ENCODE results near the gene ERCC6.

The ERCC6 gene

DNA sequence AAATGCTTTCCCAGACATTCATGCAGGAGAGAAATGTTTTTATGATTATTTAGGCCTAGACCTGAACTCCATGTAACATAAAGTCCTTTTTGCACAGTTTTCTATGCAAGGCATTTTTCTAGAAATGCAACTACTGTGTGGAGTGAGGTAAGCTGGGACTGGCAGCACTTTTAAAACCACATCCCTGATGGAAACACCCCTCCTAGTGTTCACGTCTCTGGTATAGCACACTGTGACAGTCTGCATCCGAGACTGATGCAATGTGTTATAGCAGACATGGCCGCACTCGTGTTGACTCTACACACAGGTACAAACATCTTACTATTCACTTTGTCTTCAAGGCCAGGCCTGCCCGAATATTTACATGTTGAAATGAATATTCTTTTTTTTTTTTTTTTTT is 19.3 kb upstream of the ERCC6 start:
- Histone ChIP-seq H3K4me3 (replicated peaks; ENCODE audit: insufficient read depth, low read length) (no peak overlapping the region), H3K27me3 (ENCODE audit: insufficient read depth, poor library complexity, severe bottlenecking) (no peaks in the 10 kb centered on the region), H3K27ac (replicated peaks) (no peak overlapping the region)
- TF ChIP-seq POLR2AphosphoS5 (IDR thresholded peaks at IDR 0.05; ENCODE audit: low read depth), result no peak
- TF ChIP-seq, protein P1, sequence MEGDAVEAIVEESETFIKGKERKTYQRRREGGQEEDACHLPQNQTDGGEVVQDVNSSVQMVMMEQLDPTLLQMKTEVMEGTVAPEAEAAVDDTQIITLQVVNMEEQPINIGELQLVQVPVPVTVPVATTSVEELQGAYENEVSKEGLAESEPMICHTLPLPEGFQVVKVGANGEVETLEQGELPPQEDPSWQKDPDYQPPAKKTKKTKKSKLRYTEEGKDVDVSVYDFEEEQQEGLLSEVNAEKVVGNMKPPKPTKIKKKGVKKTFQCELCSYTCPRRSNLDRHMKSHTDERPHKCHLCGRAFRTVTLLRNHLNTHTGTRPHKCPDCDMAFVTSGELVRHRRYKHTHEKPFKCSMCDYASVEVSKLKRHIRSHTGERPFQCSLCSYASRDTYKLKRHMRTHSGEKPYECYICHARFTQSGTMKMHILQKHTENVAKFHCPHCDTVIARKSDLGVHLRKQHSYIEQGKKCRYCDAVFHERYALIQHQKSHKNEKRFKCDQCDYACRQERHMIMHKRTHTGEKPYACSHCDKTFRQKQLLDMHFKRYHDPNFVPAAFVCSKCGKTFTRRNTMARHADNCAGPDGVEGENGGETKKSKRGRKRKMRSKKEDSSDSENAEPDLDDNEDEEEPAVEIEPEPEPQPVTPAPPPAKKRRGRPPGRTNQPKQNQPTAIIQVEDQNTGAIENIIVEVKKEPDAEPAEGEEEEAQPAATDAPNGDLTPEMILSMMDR (IDR thresholded peaks at IDR 0.05; ENCODE audit: insufficient read depth, low read length), result no peak
- TF ChIP-seq GABPA (IDR thresholded peaks at IDR 0.05; ENCODE audit: low read depth), result no peak
- TF ChIP-seq, protein P2, sequence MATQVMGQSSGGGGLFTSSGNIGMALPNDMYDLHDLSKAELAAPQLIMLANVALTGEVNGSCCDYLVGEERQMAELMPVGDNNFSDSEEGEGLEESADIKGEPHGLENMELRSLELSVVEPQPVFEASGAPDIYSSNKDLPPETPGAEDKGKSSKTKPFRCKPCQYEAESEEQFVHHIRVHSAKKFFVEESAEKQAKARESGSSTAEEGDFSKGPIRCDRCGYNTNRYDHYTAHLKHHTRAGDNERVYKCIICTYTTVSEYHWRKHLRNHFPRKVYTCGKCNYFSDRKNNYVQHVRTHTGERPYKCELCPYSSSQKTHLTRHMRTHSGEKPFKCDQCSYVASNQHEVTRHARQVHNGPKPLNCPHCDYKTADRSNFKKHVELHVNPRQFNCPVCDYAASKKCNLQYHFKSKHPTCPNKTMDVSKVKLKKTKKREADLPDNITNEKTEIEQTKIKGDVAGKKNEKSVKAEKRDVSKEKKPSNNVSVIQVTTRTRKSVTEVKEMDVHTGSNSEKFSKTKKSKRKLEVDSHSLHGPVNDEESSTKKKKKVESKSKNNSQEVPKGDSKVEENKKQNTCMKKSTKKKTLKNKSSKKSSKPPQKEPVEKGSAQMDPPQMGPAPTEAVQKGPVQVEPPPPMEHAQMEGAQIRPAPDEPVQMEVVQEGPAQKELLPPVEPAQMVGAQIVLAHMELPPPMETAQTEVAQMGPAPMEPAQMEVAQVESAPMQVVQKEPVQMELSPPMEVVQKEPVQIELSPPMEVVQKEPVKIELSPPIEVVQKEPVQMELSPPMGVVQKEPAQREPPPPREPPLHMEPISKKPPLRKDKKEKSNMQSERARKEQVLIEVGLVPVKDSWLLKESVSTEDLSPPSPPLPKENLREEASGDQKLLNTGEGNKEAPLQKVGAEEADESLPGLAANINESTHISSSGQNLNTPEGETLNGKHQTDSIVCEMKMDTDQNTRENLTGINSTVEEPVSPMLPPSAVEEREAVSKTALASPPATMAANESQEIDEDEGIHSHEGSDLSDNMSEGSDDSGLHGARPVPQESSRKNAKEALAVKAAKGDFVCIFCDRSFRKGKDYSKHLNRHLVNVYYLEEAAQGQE (IDR thresholded peaks at IDR 0.05; ENCODE audit: insufficient replicate concordance, low read depth), result no peak
- no peak for TF ChIP-seq SPI1 (IDR thresholded peaks at IDR 0.05; ENCODE audit: borderline replicate concordance, low read depth)
- no peak for DNase-seq (ENCODE audit: low read depth in 1 of 2, low spot score in 1 of 2)

DNA sequence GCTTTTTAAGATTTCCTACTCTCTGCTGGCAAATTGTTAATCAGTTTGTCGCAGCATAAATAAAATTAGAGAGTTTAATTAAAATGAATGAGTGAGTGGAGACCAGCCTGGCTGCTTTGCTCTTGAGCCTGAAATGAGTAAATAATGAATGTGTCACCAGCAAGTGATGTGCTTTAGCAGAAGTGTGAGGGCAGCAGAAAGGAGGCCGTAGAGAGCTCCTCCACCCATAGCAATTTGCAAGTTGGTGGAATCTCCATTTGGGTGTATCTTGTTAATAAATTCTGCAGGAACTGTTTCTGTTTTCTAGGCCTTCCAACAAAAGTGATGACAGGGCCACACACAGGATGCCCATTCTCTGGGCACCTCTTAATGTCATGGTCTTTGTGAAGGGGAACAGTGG is 18.8 kb upstream of the ERCC6 start:
- no peak for TF ChIP-seq POLR2AphosphoS5 (IDR thresholded peaks at IDR 0.05; ENCODE audit: low read depth)
- no peak for TF ChIP-seq SPI1 (IDR thresholded peaks at IDR 0.05; ENCODE audit: borderline replicate concordance, low read depth)
- no peak for TF ChIP-seq GABPA (IDR thresholded peaks at IDR 0.05; ENCODE audit: low read depth)
- TF ChIP-seq, protein P1 (IDR thresholded peaks at IDR 0.05; ENCODE audit: insufficient read depth, low read length), result no peak
- TF ChIP-seq, protein P2 (IDR thresholded peaks at IDR 0.05; ENCODE audit: insufficient replicate concordance, low read depth), result no peak
- no peak for DNase-seq (ENCODE audit: low read depth in 1 of 2, low spot score in 1 of 2)
- Histone ChIP-seq H3K4me3 (replicated peaks; ENCODE audit: insufficient read depth, low read length) (no peak overlapping the region), H3K27me3 (ENCODE audit: insufficient read depth, poor library complexity, severe bottlenecking) (no peaks in the 10 kb centered on the region), H3K27ac (replicated peaks) (no peak overlapping the region)

DNA sequence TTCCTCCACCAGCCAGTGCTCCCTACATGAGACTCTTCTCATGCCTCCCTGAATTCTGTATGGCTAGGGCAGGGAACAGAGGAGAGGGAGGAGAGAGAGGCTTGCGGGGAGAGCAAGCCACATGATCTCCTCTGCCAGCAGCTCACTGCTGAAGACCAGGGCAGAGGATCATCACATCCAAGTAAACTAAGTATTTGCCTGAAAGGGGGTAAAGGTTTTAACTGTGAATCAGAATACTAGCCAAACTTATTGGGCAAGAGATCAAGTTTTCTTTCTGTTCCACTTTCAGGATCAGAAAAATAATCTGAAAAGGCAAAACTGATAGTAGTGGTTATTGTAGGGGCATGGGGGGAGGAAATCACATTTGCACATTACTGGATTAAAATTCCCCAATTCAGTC is 17.8 kb upstream of the ERCC6 start:
- TF ChIP-seq, protein P1 (IDR thresholded peaks at IDR 0.05; ENCODE audit: insufficient read depth, low read length), result no peak
- TF ChIP-seq POLR2AphosphoS5 (IDR thresholded peaks at IDR 0.05; ENCODE audit: low read depth), result no peak
- TF ChIP-seq SPI1 (IDR thresholded peaks at IDR 0.05; ENCODE audit: borderline replicate concordance, low read depth), result no peak
- TF ChIP-seq, protein P2 (IDR thresholded peaks at IDR 0.05; ENCODE audit: insufficient replicate concordance, low read depth), result no peak
- no peak for TF ChIP-seq GABPA (IDR thresholded peaks at IDR 0.05; ENCODE audit: low read depth)
- no peak for DNase-seq (ENCODE audit: low read depth in 1 of 2, low spot score in 1 of 2)
- Histone ChIP-seq H3K27me3 (ENCODE audit: insufficient read depth, poor library complexity, severe bottlenecking) (no peaks in the 10 kb centered on the region), H3K27ac (replicated peaks) (no peak overlapping the region), H3K4me3 (replicated peaks; ENCODE audit: insufficient read depth, low read length) (no peak overlapping the region)

Data from HL-60 (cell line).